CD4-positive, alpha-beta T cell treated with Interleukin-15 for 4 hours (primary cell): ENCODE data around the gene MAD1L1.
"Not testable (repeated sequence)": the region's sequence is repeated elsewhere in the genome, so short reads cannot be mapped to it uniquely, and the experiment has no call there.

ENCODE experiments used
- DNase-seq: peaks from one replicate; pipeline ENCODE4 v3.0.0-alpha.2; 2020; ENCODE audit warnings: low spot score

Gene MAD1L1

DNA sequence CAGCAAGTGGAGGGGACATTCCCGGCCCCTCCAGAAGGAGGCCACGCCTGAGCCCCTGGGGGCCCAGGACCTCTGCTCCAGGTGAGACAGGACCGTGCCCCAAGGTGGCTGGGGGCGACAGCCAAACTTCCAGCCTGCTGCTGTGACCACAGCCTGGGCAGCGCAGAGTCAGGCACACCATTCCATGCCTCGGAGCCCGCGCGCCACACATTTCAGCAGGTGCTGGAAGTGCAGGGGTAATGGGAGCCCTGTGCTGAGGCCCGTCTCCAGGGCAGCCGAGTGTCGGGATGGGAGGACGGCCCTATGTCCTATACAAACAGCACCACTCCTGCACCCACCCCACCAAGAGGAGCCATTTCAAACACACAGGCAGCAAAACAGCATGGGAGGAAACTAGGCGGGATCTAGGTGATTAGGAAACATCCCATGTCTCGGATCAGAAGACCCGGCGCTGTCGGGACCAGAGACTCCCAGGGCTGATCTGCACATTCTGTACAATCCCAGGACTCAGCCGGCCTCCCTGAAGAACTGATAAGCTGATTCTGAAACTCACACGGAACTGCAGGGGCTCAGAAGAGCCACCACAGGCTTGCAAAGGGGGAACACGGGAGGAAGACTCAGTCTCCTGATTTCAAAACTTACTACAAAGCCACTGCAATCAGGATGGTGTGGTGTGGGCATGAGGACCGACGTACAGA is 290.4 kb downstream of the MAD1L1 start:
- DNase-seq: no peak

GRCh38 chr7:1941464-1942242 is 291.1 kb downstream of the MAD1L1 start:
- DNase-seq: no peak

- DNase-seq: no peak
These were observed 291.9 kb downstream of the MAD1L1 start for GRCh38 chr7:1940863-1941262.

DNA sequence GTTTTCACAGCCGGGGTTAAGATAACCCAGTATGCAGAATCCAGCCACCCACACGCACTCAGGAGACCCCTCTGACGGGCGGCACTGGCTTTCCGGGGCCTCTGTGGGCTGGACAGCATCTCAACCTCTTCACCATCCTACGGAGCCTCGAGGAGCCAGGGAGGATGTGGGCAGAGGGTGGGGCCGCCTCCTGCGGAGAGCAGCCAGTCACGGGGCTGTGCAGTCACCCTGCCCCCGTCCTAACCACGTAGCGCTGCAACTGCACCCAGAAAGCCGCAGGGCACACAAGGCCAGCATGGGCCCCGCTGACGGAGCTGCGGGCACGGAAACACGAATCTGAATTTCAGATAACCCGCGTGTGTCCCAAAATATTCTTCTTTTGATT is 292.4 kb downstream of the MAD1L1 start:
- peak; percentile 91 for DNase-seq

DNA sequence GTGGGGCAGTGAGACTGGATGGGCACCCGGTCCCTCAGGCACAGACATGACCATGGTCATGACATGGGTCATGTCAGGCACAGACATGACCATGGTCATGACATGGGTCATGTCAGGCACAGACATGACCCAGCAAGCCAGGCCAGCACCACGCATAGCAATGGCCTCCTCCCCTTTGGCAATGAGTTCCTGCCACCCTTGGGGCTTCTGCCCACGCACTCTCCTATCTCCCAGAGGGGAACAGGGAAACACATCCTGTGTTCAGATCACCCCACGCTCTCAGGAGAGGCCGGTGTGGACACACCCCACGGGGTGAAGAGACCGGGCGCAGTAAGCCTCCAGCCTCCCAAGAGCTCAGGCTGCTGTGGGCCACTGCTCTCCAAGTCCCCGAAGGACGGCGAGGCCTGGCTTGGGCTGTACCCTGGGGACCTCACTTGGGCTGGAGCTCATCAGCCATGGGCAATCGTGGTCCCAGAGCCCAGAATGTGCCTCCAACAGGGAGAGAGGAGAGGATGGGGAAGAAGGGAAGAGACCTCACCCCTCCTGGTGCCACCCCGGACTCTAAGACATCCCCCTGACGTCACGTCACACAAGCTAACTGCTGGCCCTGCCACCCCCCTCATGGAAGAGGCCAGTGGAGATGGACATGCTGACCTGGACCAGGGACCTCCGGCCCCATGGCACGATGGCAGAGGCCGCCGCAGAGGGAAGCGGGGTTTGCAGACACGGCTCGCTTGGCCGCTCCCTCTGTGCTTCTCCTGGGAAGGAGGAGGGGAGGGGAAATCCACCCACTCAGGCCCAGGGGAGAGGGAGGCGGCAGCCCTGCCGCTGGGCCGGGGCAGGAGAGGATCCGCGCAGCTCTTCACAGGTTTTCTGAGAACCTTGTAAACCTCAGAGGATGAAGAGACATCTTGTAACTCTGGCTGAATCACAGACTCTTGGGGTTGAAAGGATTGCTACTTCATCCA is 293.0 kb downstream of the MAD1L1 start:
- no peak for DNase-seq

GRCh38 chr7:1938788-1939433 is 293.8 kb downstream of the MAD1L1 start:
- DNase-seq: no peak

DNA sequence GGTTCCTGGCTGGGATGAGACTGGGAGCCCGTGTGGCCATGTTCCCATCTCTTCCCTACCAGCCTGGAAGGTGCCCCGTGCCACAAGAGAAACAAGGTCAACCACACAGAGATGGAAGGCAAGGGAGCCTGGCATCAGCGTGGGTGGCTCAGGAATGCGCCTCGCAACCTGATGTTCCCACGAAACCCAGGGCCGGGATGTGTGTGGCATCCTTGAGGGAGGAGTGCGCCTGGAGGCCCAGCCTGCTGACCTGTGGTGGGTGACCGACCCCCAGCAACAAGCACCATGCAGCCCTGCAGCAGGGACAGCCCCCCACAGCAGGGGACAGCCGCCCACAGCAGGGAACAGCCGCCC is 295.5 kb downstream of the MAD1L1 start:
- DNase-seq: no peak

- DNase-seq: no peak
These were observed 296.1 kb downstream of the MAD1L1 start for GRCh38 chr7:1936531-1937251.

- DNase-seq: no peak
These were observed 296.8 kb downstream of the MAD1L1 start for GRCh38 chr7:1936006-1936310.

DNA sequence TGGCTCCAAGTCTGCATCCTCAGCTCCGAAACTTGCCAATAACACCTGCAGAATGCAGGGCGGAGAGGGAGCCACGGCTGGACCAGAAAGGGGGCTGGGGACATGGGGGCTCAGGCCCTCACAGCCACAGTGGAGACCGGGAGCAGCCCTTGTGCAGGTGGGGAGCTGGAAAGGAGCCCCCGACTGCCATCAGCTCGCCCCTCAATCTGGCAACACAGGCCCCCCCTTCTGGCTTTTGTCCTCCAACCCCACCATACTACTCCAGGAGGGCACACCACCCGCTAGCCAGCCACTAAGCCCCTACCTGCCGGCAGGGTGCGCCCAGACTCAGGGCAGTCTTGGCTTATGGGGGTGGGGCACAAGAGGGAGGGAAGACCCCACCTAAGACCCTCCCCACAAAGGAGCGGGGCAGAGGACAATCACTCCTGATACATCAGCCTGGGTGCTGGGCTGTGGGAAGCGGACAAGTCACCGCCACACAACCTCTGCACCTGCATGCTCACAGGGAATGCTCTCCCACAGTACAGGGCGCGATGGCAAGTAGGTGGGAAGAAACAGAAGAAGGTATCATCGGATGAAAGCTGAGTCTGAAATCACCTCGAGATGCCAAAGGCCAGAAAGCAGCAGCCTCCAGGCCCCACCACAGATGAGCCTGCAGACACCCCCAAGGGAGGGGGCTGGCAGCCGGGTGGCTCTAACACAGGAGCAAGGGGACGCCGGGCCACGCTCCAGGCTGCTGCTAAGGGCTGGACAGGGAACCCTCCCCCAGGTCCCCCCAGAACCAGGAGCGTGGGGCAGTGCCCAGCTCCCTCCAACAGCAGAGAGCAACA is 297.4 kb downstream of the MAD1L1 start:
- DNase-seq: no peak

- DNase-seq: no peak
These were observed 298.0 kb downstream of the MAD1L1 start for GRCh38 chr7:1934756-1935155.

- no peak for DNase-seq
These were observed 298.7 kb downstream of the MAD1L1 start for GRCh38 chr7:1934017-1934416.

DNA sequence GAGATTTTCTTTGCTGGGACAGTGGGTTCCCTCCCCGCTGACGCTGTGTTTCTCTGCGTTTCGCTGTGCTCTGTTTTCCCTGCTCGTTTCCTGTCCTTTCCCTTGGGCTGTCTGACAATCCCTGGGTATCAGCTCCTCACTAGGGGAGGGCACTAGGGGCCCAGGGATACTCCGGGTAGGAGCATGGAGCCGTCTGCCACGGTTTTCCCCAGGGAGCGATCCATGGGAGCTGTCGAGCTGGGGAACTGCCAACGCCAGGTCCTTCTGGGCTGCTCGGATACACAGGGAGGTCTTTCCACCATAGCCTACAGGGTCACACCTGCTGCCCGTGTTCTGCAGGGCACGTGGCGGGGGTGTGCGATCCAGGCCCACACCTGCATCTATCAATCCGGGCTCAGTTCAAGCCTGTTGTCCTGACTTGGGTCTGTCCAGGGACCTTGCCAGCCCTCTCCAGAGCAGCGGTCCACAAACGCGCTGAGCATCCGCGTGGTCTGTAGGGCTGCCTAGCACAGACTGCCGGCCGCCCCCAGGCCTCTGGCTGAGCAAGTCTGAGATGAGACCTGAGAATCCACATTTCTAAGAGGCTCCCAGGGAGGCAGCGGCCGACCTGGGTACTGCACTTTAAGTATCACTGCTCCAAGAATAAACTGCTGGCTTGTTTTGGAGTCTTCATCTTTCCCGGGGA is 299.5 kb downstream of the MAD1L1 start:
- DNase-seq: no peak

- DNase-seq: no peak
These were observed 300.8 kb downstream of the MAD1L1 start for GRCh38 chr7:1931951-1932270.

- no peak for DNase-seq
These were observed 301.3 kb downstream of the MAD1L1 start for GRCh38 chr7:1931256-1931950.

DNA sequence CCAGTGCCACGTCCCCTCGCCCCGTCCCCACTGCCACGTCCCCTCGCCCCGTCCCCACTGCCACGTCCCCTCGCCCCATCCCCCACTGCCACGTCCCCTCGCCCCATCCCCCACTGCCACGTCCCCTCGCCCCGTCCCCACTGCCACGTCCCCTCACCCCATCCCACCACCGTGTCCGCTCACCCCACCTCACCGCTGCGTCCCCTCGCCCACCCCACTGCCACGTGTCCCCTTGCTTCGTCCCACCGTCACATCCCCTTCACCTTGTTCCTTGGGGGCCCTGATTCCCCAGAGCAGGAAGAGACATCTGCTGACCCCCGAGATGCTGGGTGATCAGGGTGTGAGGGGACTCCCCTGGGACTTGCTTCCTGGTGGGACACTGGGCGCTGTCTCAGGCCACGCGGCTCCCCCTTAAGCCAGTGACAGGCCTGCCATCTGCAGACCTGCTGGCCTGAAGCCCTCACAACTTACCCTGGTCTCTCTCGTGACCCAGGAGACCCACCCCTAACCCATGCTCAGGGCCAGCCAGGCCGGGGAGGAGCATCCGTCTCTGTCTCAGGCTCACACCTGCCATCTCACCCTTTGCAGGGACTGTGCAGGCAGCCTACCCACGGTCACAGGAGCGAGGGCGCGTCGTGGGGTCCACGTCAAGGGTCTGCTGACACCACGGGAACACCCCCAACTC is 302.2 kb downstream of the MAD1L1 start:
- no peak for DNase-seq

DNA sequence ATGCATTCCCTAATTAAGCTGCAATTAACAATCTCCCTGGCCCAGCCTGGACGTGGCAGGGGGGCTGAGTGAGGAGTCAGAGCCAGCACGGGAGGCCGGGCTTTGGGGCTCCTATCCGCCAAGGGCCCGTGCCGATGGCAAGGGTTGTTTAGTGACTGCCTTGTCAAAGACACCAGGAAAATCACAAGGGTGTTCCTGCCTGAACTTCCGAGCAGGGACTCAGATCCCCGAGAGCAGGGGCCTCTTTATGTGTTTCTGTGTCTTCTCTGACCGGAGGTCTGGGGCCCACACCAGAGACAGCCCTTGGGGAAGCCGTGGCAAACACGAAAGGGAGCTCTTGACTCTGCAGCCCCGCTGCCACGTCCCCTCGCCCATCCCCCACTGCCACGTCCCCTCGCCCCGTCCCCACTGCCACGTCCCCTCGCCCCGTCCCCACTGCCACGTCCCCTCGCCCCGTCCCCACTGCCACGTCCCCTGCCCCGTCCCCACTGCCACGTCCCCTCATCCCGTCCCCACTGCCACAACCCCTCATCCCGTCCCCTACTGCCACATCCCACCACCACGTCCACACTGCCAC is 303.3 kb downstream of the MAD1L1 start:
- DNase-seq: not testable (repeated sequence)

- DNase-seq: no peak
These were observed 303.9 kb downstream of the MAD1L1 start for GRCh38 chr7:1928645-1929348.
